K562 (cell line): ENCODE measurements around the gene PODXL. TPM values are rescaled to one million over a fixed set of nuclear protein-coding genes. Genes with fewer than 3 reads are reported as not detected.

ENCODE experiments used
- AFF1 ChIP-seq, 2 experiments: fragments of 450-650 bp; IDR thresholded peaks; 2 replicates each; pipeline ENCODE4 v1.6.1; 2018; ENCODE audit warnings: mild to moderate bottlenecking in 2 of 2, low read depth in 1 of 2; ENCODE audit not compliant: partially characterized antibody in 2 of 2
- BRD4 ChIP-seq: fragments of 200-600 bp; sonication (generic); IDR thresholded peaks from 2 replicates; pipeline ENCODE4 v1.6.1; 2017; ENCODE audit warnings: inconsistent platforms
- CEBPZ ChIP-seq: fragments of 150-350 bp; IDR thresholded peaks from 2 replicates; pipeline ENCODE4 v1.6.1; 2014; ENCODE audit warnings: low read depth, mild to moderate bottlenecking, low read length, borderline replicate concordance
- DNMT1 ChIP-seq: fragments of 450-650 bp; IDR thresholded peaks from 2 replicates; pipeline ENCODE4 v1.6.1; 2016; ENCODE audit warnings: antibody characterized with exemption, mild to moderate bottlenecking
- MEF2A ChIP-seq: IDR thresholded peaks from 2 replicates; pipeline ENCODE4 v1.6.1; 2011; ENCODE audit warnings: low read depth, mild to moderate bottlenecking, low read length, moderate library complexity; ENCODE audit not compliant: control insufficient read depth
- NEUROD1 ChIP-seq: fragments of 150-350 bp; IDR thresholded peaks from 2 replicates; pipeline ENCODE4 v1.6.1; 2014; ENCODE audit warnings: borderline replicate concordance, low read length, low read depth; ENCODE audit not compliant: partially characterized antibody
- PHF21A ChIP-seq: fragments of 450-650 bp; IDR thresholded peaks from 2 replicates; pipeline ENCODE4 v1.6.1; 2017; ENCODE audit warnings: low read depth, borderline replicate concordance
- RBM39 ChIP-seq: fragments of 200-400 bp; formaldehyde crosslinking; optimal IDR thresholded peaks from 2 replicates; pipeline ENCODE3; 2018; ENCODE audit warnings: low read depth, low read length
- SIRT6 ChIP-seq: IDR thresholded peaks from one replicate; pipeline ENCODE4 v1.6.1; 2012; ENCODE audit warnings: low read depth, mild to moderate bottlenecking, control low read depth, inconsistent platforms, low read length, moderate library complexity
- XRCC3 ChIP-seq: fragments of 450-650 bp; IDR thresholded peaks from 2 replicates; pipeline ENCODE4 v1.6.1; 2017; ENCODE audit warnings: mild to moderate bottlenecking, moderate library complexity
- ZC3H8 ChIP-seq: fragments of 450-650 bp; IDR thresholded peaks from 2 replicates; pipeline ENCODE4 v1.6.1; 2017
- ZFPM2 ChIP-seq: fragments of 250-450 bp; sonication (Bioruptor Pico); IDR thresholded peaks from 2 replicates; pipeline ENCODE4 v1.5.1; 2022; ENCODE audit warnings: mild to moderate bottlenecking
- ZNF586 ChIP-seq: fragments of 450-650 bp; formaldehyde crosslinking; conservative IDR thresholded peaks from 2 replicates; pipeline ENCODE4 v1.4.0; 2020; ENCODE audit warnings: mild to moderate bottlenecking, moderate library complexity
- ZNF639 ChIP-seq, 2 experiments: fragments of 200-800 bp in 1 of 2; sonication (Bioruptor generic) in 1 of 2; sonication (generic) in 1 of 2; formaldehyde crosslinking in 1 of 2; IDR thresholded peaks in 1 of 2; conservative IDR thresholded peaks in 1 of 2; 2 replicates each; pipeline versions ENCODE4 v1.5.0 to v1.6.1; 2016 to 2020; ENCODE audit warnings: missing compliant biosample characterization in 1 of 2, missing genetic modification characterization in 1 of 2, missing genetic modification reagents in 1 of 2
- polyA plus RNA-seq, 8 experiments: library from polyadenylated mRNA; depleted of rRNA in 4 of 8; stranded (reverse) in 5 of 8; unstranded in 3 of 8; fragments of >200 nt; fragmentation: Nextera tagmentation in 2 of 8; fragmentation: Illumina TruSeq in 1 of 8; extraction: Ambion mirVana in 2 of 8; extraction: Trizol in 1 of 8; gene quantifications; 2 replicates each; pipeline versions ENCODE4 v1.2.1 to v1.2.3, GENCODE V29; 2011 to 2014; ENCODE audit warnings: inconsistent platforms in 1 of 8, missing spikeins in 1 of 8
- total RNA-seq, 7 experiments: library from RNA; depleted of rRNA in 6 of 7; stranded (reverse); fragments of >200 nt in 6 of 7; fragmentation: Illumina TruSeq in 2 of 7; extraction: Trizol in 2 of 7; gene quantifications; 2 replicates each; pipeline versions ENCODE4 v1.2.1 to v1.2.3, GENCODE V29; 2011 to 2021; ENCODE audit warnings: low replicate concordance in 1 of 7
- TF ChIP-seq, protein P1 (sequence below): fragments of 450-650 bp; formaldehyde crosslinking; IDR thresholded peaks from 2 replicates; pipeline ENCODE4 v1.4.0; 2020; ENCODE audit warnings: mild to moderate bottlenecking, moderate library complexity
- TF ChIP-seq, protein P2 (sequence below): fragments of 250-450 bp; sonication (Bioruptor Pico); IDR thresholded peaks from 2 replicates; pipeline ENCODE4 v1.8.0; 2021; ENCODE audit warnings: borderline replicate concordance, mild to moderate bottlenecking, moderate library complexity; ENCODE audit not compliant: poor library complexity, severe bottlenecking

PODXL gene
- total and polyA plus RNA-seq, 9 of the 15 experiments (the other 6 are each of a cell fraction or from before 2014, with no cell fraction given): 0.01 to 0.73 (median 0.07) TPM

DNA sequence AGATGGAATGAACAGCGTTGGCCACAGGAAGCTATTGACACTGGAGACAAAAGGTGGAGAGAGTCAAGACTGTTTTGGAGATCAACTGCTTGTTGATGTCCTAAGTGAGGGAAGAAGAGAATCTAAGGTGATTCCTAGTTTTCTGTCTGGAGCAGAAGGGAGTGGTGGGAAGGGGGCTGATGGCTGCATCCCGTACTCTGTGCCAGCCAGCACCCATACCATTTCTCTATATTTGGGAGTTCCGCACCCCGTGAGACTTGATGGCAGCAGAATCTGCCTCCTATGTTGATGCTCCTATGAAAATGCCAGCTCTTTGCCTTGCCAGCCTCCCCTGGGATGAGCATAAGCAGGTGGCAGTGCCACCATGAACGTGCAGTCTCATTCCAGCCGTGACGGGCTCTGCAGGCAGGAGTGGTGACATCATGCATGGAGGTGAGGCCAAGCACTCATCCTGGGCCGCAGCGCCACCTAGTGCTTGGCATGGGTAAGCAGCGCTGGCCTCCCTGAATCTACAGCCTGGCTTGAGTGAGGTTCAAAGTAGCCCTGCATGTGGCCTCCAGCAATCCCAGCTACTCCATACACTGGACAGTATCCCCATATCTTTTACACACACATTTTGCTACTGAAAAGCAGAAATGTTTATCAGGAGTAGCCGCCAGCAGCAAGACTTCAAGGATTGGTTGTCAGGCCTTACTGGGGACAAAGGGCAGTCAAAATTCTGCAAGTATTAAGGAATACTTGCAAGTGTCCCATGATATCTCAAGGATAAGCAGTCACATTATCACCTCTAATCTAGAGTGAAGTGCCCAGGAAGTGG lies 43.0 kb downstream of the PODXL start (continued):
- TF ChIP-seq CEBPZ (no peak), XRCC3 (no peak), ZNF639 (CRISPR knock-in tag; conservative IDR thresholded peaks at IDR 0.05 in 1 of 2, IDR thresholded peaks at IDR 0.05 in 1 of 2) (no peak), PHF21A (no peak), AFF1 (IDR thresholded peaks at IDR 0.05; ENCODE audit: low read depth in 1 of 2, partially characterized antibody in 2 of 2) (no peak), ZFPM2 (CRISPR knock-in tag) (no peak), DNMT1 (no peak), ZNF586 (no peak), NEUROD1 (no peak), BRD4 (no peak), ZC3H8 (no peak), MEF2A (no peak), RBM39 (no peak), SIRT6 (no peak)
- TF ChIP-seq, protein P1, sequence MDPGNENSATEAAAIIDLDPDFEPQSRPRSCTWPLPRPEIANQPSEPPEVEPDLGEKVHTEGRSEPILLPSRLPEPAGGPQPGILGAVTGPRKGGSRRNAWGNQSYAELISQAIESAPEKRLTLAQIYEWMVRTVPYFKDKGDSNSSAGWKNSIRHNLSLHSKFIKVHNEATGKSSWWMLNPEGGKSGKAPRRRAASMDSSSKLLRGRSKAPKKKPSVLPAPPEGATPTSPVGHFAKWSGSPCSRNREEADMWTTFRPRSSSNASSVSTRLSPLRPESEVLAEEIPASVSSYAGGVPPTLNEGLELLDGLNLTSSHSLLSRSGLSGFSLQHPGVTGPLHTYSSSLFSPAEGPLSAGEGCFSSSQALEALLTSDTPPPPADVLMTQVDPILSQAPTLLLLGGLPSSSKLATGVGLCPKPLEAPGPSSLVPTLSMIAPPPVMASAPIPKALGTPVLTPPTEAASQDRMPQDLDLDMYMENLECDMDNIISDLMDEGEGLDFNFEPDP (CRISPR knock-in tag): no peak
- TF ChIP-seq, protein P2, sequence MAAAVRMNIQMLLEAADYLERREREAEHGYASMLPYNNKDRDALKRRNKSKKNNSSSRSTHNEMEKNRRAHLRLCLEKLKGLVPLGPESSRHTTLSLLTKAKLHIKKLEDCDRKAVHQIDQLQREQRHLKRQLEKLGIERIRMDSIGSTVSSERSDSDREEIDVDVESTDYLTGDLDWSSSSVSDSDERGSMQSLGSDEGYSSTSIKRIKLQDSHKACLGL (CRISPR knock-in tag): no peak
